ENCODE results near the gene NUDT22.
"Not testable (repeated sequence)": the region's sequence is repeated elsewhere in the genome, so short reads cannot be mapped to it uniquely, and the experiment has no call there.

NUDT22 gene

DNA sequence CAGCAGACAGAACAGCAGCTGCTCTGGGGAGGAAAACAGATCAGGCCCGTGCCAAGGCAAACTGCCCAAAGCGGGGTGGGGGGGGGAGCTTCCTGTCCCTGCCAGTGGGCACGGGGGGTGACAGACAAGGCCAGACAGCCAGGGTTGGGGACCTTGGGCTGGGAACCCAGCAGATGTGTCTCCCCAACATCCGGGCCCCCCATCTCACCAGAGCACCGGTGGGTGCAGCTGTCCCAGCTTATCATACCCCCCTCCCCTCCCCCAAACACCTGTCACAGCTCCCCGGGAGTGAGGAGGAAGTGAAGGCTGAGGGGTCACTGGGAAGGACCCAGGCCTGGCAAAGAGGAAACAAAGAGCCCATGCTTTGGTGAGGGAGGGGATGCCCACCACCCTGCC, 19.3 kb downstream of the NUDT22 start:
- DNase-seq: no peak

GRCh38 chr11:64245797-64246620, 19.9 kb downstream of the NUDT22 start:
- DNase-seq: peak; percentile 91

DNA sequence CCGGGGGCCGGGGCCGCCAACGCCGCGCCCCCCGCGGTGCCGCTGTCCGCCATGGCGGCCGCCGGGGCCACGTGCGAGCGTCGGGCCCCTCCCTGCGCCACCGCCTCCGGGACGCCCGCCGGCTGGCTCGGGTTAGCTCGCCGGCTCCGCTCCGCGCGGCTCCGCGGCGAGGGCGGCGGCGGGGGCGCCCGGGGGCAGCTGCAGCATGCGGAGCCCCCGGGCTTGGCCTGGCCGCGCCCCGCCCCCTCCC, 20.5 kb downstream of the NUDT22 start:
- DNase-seq: not testable (repeated sequence)

GRCh38 chr11:64246871-64247728, 21.0 kb downstream of the NUDT22 start, which contains the start of gene PPP1R14B:
Gene PPP1R14B (minus strand): TSS chr11:64246943. CDS start chr11:64246673, 270 bp downstream.
- DNase-seq: peak; percentile 91

- no peak for DNase-seq
Observed at GRCh38 chr11:64247729-64248531, 21.9 kb downstream of the NUDT22 start.

GRCh38 chr11:64248578-64248977, 22.5 kb downstream of the NUDT22 start:
- no peak for DNase-seq

DNA sequence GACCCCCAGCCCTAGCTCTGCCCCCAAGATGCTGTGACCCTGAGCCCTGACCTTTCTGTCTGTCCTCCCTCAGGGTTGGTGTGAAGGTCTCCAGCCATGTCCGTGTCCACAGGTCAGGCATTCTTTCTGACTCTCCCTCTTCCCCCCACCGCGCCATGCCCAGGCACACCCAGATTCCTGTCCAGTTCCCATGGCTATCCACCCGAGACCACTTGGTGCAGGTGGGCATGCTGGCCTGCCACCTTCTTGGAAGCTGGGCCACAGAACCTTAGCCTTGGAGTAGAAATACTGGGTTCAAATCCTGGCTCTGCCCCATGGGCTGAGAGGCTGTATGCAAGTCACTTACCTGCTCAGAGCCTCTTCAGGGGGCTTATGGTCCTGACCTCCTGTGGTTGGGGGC, 23.0 kb downstream of the NUDT22 start:
- no peak for DNase-seq

DNA sequence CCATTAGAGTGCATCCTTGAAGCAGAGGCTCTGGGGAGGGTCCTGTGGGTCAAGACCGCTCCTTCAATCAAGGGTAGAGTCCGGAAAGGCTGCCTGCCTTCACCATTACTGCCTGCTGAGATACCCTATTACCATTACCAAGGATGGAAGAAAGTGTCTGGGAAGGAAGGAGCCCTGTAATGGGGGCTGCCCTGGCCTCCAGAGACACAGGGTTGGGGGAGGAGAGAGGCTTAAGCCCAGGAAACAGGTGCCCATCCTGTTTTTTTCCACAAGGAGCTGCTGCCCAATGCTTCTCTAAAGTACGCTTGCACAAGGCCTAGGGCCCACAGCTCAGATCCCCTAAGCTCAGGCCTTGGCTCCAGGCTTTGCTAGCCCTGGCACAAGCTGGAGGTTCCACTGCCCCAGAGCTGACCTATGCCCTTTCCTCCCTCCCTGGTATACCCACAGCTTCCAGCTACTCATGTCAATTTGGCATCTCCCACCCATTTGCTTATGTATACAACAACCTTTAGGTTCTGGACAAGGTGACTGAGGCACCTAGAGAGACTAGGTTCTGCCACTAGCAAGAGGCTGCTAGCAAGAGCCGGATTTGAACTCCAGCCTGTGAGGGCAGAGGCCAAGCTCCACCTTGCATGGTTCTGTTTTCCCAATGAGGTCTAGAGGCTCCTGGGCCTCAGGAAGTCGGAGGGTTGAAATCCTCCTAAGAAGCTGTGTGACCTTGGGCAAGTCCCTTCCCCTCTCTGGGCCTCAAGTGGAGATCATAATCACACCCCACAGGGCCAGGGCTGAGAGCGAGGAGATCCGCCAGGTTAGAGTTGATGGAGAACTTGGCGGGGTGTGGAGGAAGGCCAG, 23.7 kb downstream of the NUDT22 start:
- no peak for DNase-seq

GRCh38 chr11:64250415-64251015, 24.4 kb downstream of the NUDT22 start:
- no peak for DNase-seq

DNA sequence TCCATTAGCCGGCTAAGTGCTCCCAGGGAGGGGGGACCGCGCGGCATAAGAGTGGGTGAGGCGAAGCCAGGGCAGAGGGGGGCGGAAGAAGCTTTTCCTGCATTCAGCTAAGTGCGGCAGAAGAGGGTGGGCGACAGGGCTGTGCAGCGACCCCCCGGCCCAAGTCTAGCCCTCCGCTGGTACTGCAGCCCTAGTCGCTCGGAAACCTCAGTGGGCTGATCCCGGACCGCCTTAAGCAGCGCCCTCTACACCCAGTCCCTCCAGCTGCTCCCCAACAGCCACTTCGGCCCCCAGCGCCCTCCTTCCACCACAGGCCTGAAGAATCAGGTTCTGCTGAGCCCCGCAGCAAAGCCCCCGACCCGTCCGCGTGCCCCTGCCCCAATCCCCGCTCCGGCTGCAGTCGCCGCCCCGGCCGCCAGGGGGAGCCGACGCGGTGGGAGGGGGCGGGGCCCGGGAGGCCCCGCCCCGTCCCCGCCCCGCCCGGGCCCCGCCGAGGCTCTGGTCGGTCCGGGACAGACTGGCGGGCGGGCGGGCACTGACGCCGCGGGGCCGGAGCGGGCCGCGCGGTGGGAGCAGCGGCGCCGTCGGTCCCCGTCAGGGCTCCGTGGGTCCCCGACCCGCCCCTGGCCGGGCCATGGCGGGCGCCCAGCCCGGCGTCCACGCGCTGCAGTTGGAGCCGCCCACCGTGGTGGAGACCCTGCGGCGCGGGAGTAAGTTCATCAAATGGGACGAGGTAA, 25.1 kb downstream of the NUDT22 start, which contains the start of gene PLCB3:
Gene PLCB3, plus strand, starts transcription at position 515 of the 737 bp plus-strand sequence. Its CDS starts 120 bp downstream, at position 635.
- DNase-seq: peak; percentile 93

DNA sequence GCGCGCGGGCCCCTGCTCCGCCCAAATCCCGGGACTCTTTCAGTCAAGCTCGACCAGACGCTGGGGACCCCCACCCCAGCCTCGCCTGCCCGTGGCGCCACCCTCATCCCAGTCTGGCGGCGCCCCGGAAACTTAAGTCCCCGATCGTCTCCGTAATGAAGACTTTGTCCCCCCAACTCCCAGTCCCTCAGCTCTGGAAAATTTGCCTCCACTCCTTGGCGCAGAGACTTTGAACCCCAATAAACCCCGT, 25.6 kb downstream of the NUDT22 start:
- no peak for DNase-seq

- peak; percentile 63 for DNase-seq
Observed at GRCh38 chr11:64252003-64252872, 26.2 kb downstream of the NUDT22 start.

DNA sequence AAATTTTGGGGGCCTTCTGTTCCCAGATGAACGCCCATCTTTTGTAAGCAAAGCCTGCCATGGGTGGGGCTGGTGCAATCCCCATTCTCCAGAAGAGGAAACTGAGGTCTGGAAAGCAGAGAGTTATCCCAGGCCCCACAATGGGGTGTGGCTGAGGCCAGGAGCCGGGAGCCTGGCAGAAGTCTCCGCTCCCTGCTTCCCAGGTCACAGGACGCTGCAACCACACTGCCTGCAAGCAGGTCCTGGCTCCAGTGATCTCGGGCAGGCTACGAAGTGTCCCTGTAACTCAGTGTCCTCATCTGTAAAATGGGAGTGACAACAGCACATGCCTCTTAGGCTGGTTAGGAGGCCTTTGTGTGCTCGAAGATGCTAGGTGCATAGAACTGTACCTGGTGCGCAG, 27.0 kb downstream of the NUDT22 start:
- DNase-seq: no peak

DNA sequence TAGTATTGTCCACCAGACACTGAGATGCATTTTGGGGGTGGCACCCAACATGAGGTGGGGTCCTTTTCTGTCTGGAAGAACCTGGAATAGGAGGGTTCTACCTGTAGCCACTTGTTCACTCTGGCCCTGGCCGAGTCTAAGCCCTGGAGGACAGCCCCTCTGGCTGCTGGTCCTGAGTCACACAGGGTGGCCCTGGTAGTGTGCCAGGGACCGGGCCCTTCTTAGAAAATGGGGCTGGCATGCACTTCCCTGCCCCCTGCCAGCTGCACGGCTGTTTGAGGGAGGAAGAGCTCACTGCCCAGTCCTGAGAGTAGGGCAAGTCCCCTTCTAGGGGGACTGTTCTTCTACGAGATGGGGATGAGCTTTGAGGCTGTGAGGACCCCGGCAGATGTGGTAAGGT, 27.4 kb downstream of the NUDT22 start:
- DNase-seq: no peak

DNA sequence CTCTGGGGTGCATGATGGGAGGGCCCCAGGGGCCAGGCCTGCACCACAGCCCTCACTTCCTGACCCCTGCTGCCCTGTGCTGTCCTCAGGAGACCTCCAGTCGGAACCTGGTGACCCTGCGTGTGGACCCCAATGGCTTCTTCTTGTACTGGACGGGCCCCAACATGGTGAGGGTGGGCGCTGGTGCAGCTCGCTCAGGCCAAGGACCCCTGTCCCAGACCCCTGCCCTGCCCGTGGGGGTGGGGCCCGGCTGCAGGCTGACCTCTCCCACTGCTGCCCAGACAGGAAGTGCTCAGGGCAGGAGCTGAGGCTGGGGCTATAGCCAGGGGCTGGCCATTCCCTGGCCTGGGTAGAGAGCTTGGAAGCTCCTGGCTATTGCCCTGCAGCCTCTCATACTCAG, 28.3 kb downstream of the NUDT22 start:
- no peak for DNase-seq

GRCh38 chr11:64255135-64256128, 29.4 kb downstream of the NUDT22 start:
- no peak for DNase-seq

DNA sequence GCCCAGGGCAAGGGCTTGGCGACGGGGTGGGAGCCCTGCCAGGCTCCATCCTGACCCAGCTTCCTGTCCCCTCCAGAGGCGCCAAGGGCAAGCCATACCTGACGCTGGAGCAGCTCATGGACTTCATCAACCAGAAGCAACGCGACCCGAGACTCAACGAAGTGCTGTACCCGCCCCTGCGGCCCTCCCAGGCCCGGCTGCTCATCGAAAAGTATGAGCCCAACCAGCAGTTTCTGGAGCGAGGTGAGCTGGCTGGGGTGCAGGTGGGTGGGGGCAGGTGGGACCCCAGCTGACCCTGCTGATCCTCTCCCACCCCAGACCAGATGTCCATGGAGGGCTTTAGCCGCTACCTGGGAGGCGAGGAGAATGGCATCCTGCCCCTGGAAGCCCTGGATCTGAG, 30.2 kb downstream of the NUDT22 start:
- DNase-seq: no peak

- DNase-seq: no peak
Observed at GRCh38 chr11:64258356-64258755, 32.3 kb downstream of the NUDT22 start.

DNA sequence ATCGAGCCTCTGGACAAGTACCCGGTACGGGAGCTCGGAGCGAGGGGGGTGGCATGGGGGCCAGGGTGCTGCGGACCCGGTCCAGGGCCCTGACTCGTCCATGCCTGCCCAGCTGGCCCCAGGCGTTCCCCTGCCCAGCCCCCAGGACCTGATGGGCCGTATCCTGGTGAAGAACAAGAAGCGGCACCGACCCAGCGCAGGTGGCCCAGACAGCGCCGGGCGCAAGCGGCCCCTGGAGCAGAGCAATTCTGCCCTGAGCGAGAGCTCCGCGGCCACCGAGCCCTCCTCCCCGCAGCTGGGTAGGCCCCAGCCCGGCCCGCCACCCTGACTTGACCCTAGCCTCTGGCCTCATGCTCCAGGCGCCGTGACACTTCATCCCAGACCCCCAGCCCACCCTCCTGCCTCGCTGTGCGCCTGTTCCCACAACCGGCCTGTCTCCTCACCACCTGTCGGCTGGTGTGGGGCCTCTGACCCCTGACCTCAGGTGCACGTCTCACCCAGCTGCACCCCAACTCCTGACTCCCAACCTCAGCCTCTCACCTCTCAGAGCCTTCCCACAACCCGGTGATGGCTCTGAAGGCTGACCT, 33.0 kb downstream of the NUDT22 start:
- no peak for DNase-seq
